GM10266 (cell line): ENCODE results near the gene SEC14L6.
"Not testable (repeated sequence)": the region's sequence is repeated elsewhere in the genome, so short reads cannot be mapped to it uniquely, and the experiment has no call there.

Source experiments
- DNase-seq: peaks from one replicate; pipeline ENCODE4 v3.0.0; 2012; ENCODE audit errors: extremely low spot score
- CTCF ChIP-seq: IDR thresholded peaks from 2 replicates; pipeline ENCODE4 v1.5.1; 2012; ENCODE audit warnings: mild to moderate bottlenecking, low read depth; ENCODE audit not compliant: control insufficient read depth, insufficient read depth; ENCODE audit errors: missing control alignments

Gene SEC14L6

DNA sequence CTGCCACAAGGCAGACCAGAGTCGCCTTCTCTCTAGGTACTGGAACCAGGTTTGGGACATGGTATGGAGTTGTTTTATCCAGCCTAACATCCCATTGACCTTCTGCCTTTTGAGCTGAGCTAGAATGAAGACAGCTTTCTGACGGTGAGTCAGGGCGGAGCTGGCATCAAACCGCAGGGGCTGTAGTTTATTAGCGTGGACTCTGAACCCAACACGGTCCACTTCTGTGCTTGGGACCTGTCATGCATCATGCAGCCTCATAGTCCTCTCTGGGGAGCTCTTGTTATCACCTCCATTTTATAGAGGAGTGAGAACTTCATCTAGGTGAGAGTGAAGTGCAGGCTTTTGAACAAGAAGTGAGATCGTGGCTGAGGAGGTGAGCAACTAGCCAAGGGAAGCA lies 19.6 kb upstream of the SEC14L6 start:
- DNase-seq: no peak
- no peak for TF ChIP-seq CTCF

- TF ChIP-seq CTCF: no peak
- DNase-seq: no peak
Observed at GRCh38 chr22:30565341-30565740, 18.8 kb upstream of the SEC14L6 start.

DNA sequence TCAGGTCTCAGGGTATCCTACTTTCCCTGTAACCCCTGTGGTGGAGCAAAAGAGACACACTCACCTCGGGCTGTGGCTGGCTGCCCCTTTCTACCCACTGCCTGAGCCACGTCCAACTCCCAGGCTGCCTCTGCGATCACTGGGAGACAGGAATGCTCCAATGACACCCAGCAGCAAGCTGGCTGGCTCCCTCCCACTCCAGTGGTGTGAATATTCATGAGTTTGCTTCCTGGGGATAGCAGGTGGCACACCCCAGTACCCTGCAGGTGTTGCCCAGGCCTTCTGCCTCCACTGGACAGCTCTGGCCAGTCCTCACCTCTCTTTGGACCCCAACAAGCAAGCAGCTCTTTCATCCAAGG lies 18.2 kb upstream of the SEC14L6 start:
- DNase-seq: no peak
- TF ChIP-seq CTCF: no peak

DNA sequence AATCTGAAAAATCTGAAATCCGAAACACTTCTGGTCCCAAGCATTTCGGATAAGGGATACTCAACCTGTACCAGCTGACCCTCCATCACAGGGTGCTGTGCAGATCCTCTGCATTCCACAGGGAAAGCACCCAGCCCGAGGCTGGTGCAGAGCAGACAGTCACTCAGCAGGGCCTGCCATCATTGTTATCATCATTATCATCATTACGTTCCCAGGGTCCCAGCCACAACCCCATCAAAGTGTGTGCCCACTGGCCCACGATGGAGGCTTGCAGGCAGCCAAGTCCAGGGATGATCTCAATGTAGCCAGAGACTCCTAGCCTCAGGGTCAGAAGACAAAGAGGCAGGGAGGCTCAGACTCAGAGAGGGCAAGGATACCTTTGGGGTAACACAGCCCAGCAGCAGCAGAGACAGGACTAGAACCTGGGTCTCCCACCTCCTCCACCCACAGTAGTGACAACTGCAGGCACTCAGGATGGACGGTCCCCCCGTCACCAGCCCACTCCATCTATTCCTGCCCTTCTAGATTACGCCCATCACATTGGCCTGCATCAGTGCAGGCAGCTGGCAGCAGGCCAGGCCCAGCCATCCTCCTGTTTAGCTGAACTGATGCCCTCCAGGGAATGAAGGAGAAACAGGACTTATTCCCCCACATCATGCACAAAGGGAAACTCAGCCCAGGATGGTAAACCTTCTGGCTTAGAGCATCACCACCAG lies 17.7 kb upstream of the SEC14L6 start:
- TF ChIP-seq CTCF: no peak
- DNase-seq: no peak

DNA sequence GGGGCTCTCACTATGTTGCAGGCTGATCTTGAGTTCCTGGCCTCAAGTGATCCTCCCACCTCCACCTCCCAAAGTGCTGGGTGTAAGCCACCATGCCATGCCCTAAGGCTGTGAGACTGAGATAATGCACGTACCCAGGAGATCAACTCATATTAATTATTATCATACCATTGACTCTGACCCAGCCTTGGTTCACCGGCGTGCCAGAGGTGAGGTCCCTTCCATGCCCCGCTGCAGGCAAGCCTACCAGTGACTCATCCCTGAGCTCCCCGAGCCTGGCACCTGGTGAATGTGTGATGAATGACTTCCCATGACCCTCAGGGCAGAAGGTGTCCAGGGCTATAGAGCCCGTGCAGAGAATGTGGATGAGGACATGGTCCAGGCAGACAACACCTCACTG lies 15.8 kb upstream of the SEC14L6 start:
- TF ChIP-seq CTCF: no peak
- DNase-seq: no peak

DNA sequence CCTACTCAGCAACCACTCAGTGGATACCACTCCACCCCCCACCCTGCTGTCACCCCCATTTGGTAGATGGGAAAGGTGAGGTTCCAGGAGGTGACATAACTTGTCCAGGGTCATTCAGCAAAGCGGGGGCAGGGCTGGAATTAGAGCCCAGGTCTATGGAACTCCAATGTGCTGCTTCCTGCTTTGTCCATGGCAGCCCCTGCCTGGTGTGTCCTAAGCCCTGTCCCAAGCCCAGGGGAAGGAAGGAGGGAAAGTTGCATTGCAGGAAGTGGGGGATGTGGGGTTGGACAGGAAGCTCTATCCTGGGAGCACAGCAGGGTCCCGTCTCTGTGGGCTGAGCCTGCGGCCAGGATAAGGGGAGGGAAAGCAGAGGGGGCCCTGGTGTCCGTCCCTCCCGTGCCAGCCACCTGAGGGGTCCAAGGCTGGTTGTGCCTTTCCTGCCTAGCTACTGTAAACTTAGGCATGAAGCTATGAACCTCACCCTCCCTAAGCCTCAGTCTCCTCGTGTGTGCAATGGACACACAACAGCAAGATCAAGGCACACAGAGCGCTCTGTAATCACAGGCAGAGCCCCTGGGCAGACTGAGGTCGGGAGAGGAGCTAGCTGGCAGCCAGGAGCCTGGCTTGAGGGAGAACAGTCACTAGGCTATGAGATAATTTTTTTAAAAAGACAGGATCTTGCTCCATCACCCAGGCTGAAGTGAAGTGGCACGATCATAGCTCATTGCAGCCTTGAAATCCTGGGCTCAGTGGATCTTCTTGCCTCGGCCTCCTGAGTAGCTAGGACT lies 15.1 kb upstream of the SEC14L6 start:
- TF ChIP-seq CTCF: no peak
- DNase-seq: no peak

DNA sequence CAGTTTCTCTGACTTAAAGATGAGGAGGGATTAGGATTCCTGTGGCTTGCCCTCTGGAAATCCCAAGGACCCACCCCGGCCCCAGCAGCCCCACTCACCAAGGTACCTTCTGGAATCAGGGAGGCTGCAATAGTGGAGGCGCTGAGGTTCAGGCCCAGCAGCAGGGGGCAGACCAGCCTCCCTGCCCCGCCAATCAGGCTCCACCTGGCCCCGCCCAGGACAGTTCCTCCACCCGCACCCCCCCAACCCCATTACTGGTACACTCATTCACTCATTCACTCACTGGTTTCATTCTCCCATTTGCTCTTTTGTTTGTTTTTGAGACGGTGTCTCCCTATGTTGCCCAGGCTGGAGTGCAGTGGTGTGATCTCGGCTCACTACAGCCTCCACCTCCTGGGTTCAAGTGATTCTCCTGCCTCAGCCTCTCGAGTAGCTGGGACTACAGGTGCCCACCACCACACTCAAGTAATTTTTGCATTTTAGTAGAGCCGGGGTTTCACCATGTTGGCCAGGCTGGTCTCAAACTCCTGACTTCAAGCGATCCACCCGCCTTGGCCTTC lies 14.2 kb upstream of the SEC14L6 start:
- DNase-seq: not testable (repeated sequence)

GRCh38 chr22:30559889-30560288 lies 13.3 kb upstream of the SEC14L6 start:
- no peak for DNase-seq
- no peak for TF ChIP-seq CTCF
